Hair follicle dermal papilla cell (primary cell): ENCODE measurements around the gene MRPL53. TPM values are rescaled to one million over a fixed set of nuclear protein-coding genes. Genes with fewer than 3 reads are reported as not detected.

Experiments used
- total RNA-seq: library from RNA; depleted of rRNA; stranded (reverse); fragments of >200 nt; gene quantifications from 2 replicates; pipeline ENCODE4 v1.2.3, GENCODE V29; 2012

Gene MRPL53
- total RNA-seq = 19.3 and 21.6 TPM in 2 replicates

GRCh38 chr2:74472086-74472944 is at the start of gene MRPL53:
Gene MRPL53 (minus strand): TSS chr2:74472680. CDS start chr2:74472660, 20 bp downstream.

GRCh38 chr2:74514368-74515270 is 42.1 kb upstream of the MRPL53 start, which contains the start of gene TLX2:
Gene TLX2 (plus strand): TSS chr2:74514450. CDS start chr2:74514807, 357 bp downstream.

GRCh38 chr2:74507145-74507925 is 34.9 kb upstream of the MRPL53 start, which contains the start of gene PCGF1:
Gene PCGF1 (minus strand): TSS chr2:74507695. CDS start chr2:74507668, 27 bp downstream.

GRCh38 chr2:74499267-74499939 is 26.9 kb upstream of the MRPL53 start, which contains the start of gene LBX2:
Gene LBX2 (minus strand): TSS chr2:74499603. CDS start chr2:74499537, 66 bp downstream.

GRCh38 chr2:74482801-74483674 is 10.6 kb upstream of the MRPL53 start, which contains the start of the genes CCDC142 and TTC31:
Gene CCDC142 (minus strand): TSS chr2:74482998. CDS start chr2:74482837, 161 bp downstream.
Gene TTC31 (plus strand): TSS chr2:74483081. CDS start chr2:74483096, 15 bp downstream.

GRCh38 chr2:74458132-74458937 is 14.1 kb downstream of the MRPL53 start, which contains the start of gene WBP1:
Gene WBP1 (plus strand): TSS chr2:74458438. CDS start chr2:74458603, 165 bp downstream.

GRCh38 chr2:74454654-74455511 is 17.6 kb downstream of the MRPL53 start, which contains the start of gene INO80B:
Gene INO80B (plus strand): TSS chr2:74455087. CDS start chr2:74455117, 30 bp downstream.

GRCh38 chr2:74441690-74442482 is 30.6 kb downstream of the MRPL53 start, which contains the start of gene RTKN:
Gene RTKN (minus strand): TSS chr2:74441937. CDS start chr2:74441816, 121 bp downstream.

Other genes with a start within 250 kb of the MRPL53 start
- gene SLC4A5, start 129.3 kb downstream of the MRPL53 start, total RNA-seq = 0.81 and 1.1 TPM in 2 replicates
- gene DCTN1, start 92.4 kb downstream of the MRPL53 start, total RNA-seq = 166 and 172 TPM in 2 replicates
- gene C2orf81, start 51.1 kb downstream of the MRPL53 start, total RNA-seq = 3.1 and 3.8 TPM in 2 replicates
- gene WDR54, start 51.0 kb downstream of the MRPL53 start, total RNA-seq = 20.3 and 25.6 TPM in 2 replicates
- gene RTKN, start 30.7 kb downstream of the MRPL53 start, total RNA-seq = 19.2 and 21.7 TPM in 2 replicates
- gene INO80B, start 17.6 kb downstream of the MRPL53 start, total RNA-seq = 12.8 and 23.1 TPM in 2 replicates
- 42.7 and 54.3 TPM in 2 replicates for gene WBP1, start 14.2 kb downstream of the MRPL53 start, total RNA-seq
- 48.5 and 63.1 TPM in 2 replicates for gene MOGS, start 7.3 kb downstream of the MRPL53 start, total RNA-seq
- 17.7 and 27.6 TPM in 2 replicates for gene CCDC142, start 10.3 kb upstream of the MRPL53 start, total RNA-seq
- 17.0 and 19.0 TPM in 2 replicates for gene TTC31, start 10.4 kb upstream of the MRPL53 start, total RNA-seq
- 1.9 and 2.1 TPM in 2 replicates for gene LBX2, start 26.9 kb upstream of the MRPL53 start, total RNA-seq
- 28.4 and 34.1 TPM in 2 replicates for gene PCGF1, start 35.0 kb upstream of the MRPL53 start, total RNA-seq
- not detected in 2 replicates for gene TLX2, start 41.8 kb upstream of the MRPL53 start, total RNA-seq
- gene DQX1, start 53.6 kb upstream of the MRPL53 start, total RNA-seq = 0.16 TPM in 1 of 2 replicates, not detected in the other
- 65.1 and 68.2 TPM in 2 replicates for gene AUP1, start 57.0 kb upstream of the MRPL53 start, total RNA-seq
- gene HTRA2, start 57.3 kb upstream of the MRPL53 start, total RNA-seq = 41.3 and 42.7 TPM in 2 replicates
- 14.7 and 20.6 TPM in 2 replicates for gene LOXL3, start 81.3 kb upstream of the MRPL53 start, total RNA-seq
- gene DOK1, start 82.0 kb upstream of the MRPL53 start, total RNA-seq = 31.0 and 31.3 TPM in 2 replicates
- gene M1AP, start 175.7 kb upstream of the MRPL53 start, total RNA-seq = 0.12 and 0.16 TPM in 2 replicates
- gene SEMA4F, start 181.6 kb upstream of the MRPL53 start, total RNA-seq = 9.7 and 10.1 TPM in 2 replicates